ENCODE results near the gene AARSD1. TPM values are rescaled to one million over a fixed set of nuclear protein-coding genes. Genes with fewer than 3 reads are reported as not detected.

AARSD1 gene
- total RNA-seq, 4 donors from 2014 or later = 10.9 to 39.5 (median 26.3) TPM

- H3K4me3 ChIP-seq = no peak overlapping the region
- TF ChIP-seq POLR2AphosphoS5 (IDR thresholded peaks at IDR 0.05) (no peak), CTCF (IDR thresholded peaks at IDR 0.05) (no peak), EP300 (IDR thresholded peaks at IDR 0.05) (no peak), POLR2A (IDR thresholded peaks at IDR 0.05) (no peak)
- no peak overlapping the region for H3K27ac ChIP-seq
- no peaks in the 10 kb centered on the region for H3K27me3 ChIP-seq
- no peak for ATAC-seq
- no peaks in the 10 kb centered on the region for H3K9me3 ChIP-seq
- no peaks in the 10 kb centered on the region for H3K4me1 ChIP-seq
- H3K36me3 ChIP-seq = peaks cover 0 to 100% of the 10 kb centered on the region in 2 donors
- 77 to 89% methylated on average over 4 of the region's 6 CpGs for WGBS, 2 donors (ENCODE audit: low coverage in 1 of 2)
Observed at GRCh38 chr17:42989726-42990652, 25.7 kb upstream of the AARSD1 start.

- Histone ChIP-seq H3K9me3 (no peaks in the 10 kb centered on the region), H3K4me3 (no peak overlapping the region), H3K36me3 (peaks cover 0 to 97% of the 10 kb centered on the region in 2 donors), H3K27me3 (no peaks in the 10 kb centered on the region), H3K4me1 (no peaks in the 10 kb centered on the region), H3K27ac (no peak overlapping the region)
- ATAC-seq = no peak
- 84 to 100% methylated on average over 2 to 5 of the region's 5 CpGs for WGBS, 2 donors (ENCODE audit: low coverage in 1 of 2)
- TF ChIP-seq POLR2A (IDR thresholded peaks at IDR 0.05) (no peak), POLR2AphosphoS5 (IDR thresholded peaks at IDR 0.05) (no peak), CTCF (IDR thresholded peaks at IDR 0.05) (no peak), EP300 (IDR thresholded peaks at IDR 0.05) (no peak)
Observed at GRCh38 chr17:42989141-42989540, 24.9 kb upstream of the AARSD1 start.

- ATAC-seq = no peak
- H3K36me3 ChIP-seq = peaks cover 0 to 67% of the 10 kb centered on the region in 2 donors
- peaks cover 0 to 17% (median 8%) of the 10 kb centered on the region in 3 donors for H3K4me1 ChIP-seq
- no peaks in the 10 kb centered on the region for H3K27me3 ChIP-seq
- H3K27ac ChIP-seq = no peak overlapping the region
- no peak overlapping the region for H3K4me3 ChIP-seq
- TF ChIP-seq POLR2A (IDR thresholded peaks at IDR 0.05) = no peak
- no peaks in the 10 kb centered on the region for H3K9me3 ChIP-seq
- WGBS, 2 donors (ENCODE audit: low coverage in 1 of 2) = 75% methylated on average over 1 of the region's 1 CpG; no CpG with 5 or more reads in 1 of the 2 donors
Observed at GRCh38 chr17:42985225-42985624, 21.0 kb upstream of the AARSD1 start.

GRCh38 chr17:42982266-42982665, 18.0 kb upstream of the AARSD1 start:
- ATAC-seq = no peak
- no peaks in the 10 kb centered on the region for H3K27me3 ChIP-seq
- TF ChIP-seq POLR2A (IDR thresholded peaks at IDR 0.05) (no peak), EP300 (IDR thresholded peaks at IDR 0.05) (no peak), POLR2AphosphoS5 (IDR thresholded peaks at IDR 0.05) (no peak), CTCF (IDR thresholded peaks at IDR 0.05) (no peak)
- peaks cover 0 to 37% of the 10 kb centered on the region in 2 donors for H3K36me3 ChIP-seq
- no peaks in the 10 kb centered on the region for H3K9me3 ChIP-seq
- no peak overlapping the region for H3K4me3 ChIP-seq
- H3K27ac ChIP-seq = no peak overlapping the region
- peaks cover 0 to 31% (median 11%) of the 10 kb centered on the region in 3 donors for H3K4me1 ChIP-seq

- Histone ChIP-seq H3K27ac (peak overlapping the region; percentile 35 to 92 (median 86)), H3K4me3 (peak overlapping the region; percentile 72 to 98), H3K36me3 (peaks cover 0 to 23% of the 10 kb centered on the region in 2 donors), H3K4me1 (peaks cover 0 to 31% (median 11%) of the 10 kb centered on the region in 3 donors), H3K27me3 (no peaks in the 10 kb centered on the region), H3K9me3 (no peaks in the 10 kb centered on the region)
- no peak for TF ChIP-seq POLR2AphosphoS5 (IDR thresholded peaks at IDR 0.05)
- TF ChIP-seq CTCF (IDR thresholded peaks at IDR 0.05) = peak in 3 of 4 experiments; percentile 10 to 42 (median 36)
- ATAC-seq = peak; percentile 65
- 0 to 1% methylated on average over 5 to 18 of the region's 67 CpGs for WGBS, 2 donors (ENCODE audit: low coverage in 1 of 2)
Observed at GRCh38 chr17:42980766-42981397, 16.6 kb upstream of the AARSD1 start.
